ENCODE results near the gene PRKAG2.

Gene PRKAG2

DNA sequence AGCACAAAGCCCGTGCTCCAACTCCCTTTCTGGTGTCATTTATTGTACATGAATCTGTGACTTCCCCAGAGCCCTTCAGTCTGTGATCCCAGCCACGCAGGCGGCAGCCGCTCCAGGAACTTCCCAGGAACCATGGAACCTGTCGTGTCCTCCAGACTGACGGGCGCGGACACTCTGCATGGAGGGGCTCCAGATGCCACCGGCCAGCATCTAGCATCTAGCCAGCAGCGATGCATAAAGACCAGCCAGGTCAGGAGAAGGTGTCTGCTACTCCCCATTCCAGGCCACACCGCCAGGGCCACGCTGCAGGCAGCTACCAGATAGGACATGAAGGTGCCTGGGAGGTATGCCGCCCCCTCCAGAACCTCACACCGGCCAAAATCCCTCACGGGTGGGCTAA lies 77.4 kb downstream of the PRKAG2 start:
- no peak for DNase-seq

DNA sequence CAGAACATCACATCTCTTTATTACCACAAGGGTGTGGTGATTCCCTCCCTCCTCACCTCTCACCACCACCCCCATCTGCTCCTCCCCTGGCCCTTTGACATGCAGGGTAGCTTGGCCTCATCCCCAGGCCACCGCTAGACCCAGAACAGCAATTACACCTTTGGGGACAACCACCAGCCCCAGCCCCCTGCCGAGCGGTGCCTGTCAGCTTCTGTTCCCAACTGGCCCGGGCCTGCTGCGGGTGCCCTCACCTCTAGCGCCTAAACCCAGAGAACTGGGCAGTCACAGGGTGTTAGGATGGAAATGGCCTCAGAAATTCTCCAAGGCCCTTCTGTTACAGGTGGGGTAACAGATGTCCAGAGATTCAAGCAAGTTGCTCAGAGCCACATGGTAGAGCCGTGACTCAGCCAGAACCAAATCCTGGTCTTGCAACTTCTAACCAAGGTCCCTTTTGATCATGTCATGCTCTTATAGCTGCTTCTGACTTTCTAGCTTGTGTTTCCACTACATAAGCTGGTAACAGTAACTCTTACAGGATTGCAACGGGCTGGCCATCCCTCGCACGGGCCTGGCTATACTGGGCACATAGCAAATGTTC lies 78.0 kb downstream of the PRKAG2 start:
- DNase-seq, result no peak

DNA sequence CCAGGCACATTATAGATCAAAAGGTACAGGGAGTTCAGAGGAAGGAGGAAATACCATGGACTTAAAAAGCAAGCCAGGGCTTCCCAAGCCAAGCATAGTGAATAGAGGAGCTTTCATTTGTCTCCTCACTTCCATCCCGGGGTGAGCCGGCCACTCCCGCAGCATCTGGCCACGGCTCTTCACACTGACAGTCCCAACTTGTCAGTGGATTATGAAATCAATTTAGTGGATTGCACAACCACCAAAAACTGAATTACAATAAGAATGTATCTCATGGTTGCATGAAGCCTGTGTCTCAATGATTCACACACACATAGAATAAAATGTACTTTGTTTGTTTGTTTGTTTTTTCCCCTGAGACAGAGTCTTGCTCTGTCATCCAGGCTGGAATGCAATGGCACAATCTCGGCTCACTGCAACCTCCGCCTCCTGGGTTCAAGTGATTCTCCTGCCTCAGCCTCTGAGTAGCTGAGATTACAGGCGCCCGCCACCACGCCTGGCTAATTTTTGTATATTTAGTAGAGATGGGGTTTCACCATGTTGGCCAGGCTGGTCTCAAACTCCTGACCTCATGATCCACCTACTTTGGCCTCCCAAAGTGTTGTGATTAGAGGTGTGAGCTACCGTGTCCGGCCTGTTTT lies 79.1 kb downstream of the PRKAG2 start:
- peak; percentile 70 for DNase-seq

DNA sequence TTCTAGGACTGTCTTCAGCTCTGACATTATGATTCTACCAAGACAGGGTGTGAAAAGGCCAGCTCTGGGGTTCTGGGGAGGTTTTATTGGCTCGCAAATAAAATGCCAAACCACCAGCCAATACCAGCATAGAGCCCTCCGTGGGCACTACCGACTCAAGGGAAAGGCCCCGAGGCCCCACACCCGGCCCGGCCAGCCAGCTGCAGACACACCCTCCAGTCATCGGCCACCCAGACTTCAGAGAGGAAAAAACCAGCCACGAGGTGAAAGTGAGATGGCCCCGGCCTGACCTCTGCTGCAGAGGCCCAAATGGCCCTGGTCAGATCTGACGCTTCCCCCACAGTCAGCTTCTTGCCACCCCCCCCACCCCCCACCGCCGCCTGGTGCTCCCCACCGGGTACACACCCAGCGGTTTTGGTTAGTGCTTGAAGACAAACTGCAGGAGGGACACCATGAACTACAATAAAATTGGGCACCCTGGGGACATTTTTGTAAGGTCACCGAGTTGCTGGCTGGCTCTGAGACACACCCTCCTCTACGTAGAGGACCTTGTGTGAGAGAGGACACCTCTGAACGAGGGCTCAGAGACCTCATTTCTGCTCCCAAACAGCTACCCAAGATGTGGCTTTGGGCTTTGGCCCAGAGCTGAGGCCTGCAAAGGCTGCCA lies 79.9 kb downstream of the PRKAG2 start:
- DNase-seq, result no peak

DNA sequence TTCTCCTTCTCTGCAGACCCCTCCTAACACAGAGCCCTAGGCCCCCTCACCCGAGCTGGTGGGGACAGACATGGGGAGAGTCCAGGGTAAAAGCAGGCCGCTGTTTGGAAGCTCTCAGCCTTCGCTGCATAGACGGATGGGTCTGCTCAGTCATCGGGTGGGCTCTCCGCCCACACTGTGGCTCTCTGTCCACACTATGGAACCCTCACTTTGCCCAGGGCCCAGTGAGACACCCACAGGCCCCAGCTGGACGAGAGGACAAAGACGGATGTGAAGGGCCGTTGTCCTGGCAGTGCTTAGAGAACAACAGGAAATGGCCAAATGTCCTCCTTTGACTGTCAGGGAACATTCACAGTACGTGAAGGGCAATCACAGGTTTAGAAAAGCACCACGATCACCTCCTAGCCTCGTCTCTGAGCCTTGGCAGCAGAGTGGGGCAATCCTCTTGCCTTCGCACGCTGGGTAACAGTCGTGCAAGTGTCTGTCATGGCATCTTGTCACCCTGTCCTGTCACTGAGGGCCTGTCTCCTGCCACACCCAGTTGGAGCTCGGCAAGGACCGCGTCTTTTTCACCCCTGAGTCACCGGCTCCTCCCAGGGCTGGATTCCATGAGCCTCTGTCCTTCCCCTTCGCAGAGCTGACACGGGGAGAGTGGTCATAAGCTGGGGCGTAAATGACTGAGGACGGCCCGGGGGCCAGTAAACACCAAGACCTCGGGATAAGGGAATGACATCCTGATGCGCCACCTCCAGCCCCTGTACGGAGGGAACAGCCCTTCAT lies 80.6 kb downstream of the PRKAG2 start:
- no peak for DNase-seq

DNA sequence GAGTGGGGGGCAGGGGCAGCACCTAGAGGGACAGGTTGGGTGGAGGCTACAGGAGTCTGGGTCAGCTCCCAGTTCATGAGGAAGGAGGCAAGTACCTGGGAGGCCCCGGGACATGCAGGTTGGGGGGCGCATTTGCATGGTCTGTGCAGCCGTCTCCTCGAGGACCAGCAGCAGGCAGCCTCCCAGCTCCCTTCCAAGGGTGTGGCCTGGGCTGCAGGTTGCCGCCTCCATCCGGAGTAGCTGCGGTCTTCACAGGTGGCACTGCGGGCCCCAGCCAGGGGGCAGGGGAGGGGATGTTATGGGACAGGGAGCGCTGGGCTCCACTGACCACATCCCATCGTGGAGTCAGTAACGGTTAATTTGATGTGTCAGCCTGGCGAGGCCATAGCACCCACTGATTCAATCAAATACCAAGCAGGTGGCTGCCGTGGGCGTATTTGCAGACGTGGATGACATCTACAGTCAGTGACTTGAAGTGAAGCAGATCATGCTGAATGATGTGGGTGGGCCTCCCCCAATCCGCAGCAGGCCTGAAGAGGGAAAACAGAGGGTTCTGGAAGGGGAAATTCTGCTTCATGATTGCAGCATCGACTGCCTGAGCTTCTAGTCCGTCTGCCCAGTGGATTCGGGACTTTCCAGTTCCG lies 81.6 kb downstream of the PRKAG2 start:
- no peak for DNase-seq

DNA sequence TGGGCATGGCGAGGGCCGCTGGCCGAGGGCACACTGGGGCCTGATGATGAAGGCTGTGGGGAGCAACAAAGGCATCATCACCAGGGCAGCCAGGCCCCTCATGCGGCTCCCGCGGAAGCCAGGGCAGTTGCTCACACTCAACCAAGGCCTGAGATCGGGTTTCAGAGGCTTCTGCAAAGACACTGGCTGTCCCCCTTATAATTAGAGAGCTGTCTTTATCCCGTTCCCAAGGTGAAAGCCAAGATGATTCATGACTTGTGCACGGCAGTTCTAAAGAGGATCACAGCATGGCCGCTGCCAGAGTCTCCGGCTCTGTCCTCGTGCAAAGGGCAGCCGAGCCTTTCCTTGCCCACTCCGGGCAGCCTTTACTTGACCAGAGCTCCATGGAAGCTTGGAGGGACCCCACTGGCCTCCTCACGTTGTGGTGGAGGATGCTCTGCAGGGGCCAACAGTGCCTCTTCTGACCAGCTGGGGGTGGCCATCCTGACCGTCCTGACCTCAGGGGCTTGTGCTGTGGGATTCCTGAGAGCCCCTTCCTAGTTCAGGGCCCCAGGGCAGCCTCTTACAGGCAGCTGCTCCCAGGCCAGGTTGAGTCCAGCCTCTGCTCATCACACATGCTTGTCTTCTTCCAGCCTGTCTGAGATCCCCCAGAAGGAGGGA lies 82.3 kb downstream of the PRKAG2 start:
- peak; percentile 38 for DNase-seq

DNA sequence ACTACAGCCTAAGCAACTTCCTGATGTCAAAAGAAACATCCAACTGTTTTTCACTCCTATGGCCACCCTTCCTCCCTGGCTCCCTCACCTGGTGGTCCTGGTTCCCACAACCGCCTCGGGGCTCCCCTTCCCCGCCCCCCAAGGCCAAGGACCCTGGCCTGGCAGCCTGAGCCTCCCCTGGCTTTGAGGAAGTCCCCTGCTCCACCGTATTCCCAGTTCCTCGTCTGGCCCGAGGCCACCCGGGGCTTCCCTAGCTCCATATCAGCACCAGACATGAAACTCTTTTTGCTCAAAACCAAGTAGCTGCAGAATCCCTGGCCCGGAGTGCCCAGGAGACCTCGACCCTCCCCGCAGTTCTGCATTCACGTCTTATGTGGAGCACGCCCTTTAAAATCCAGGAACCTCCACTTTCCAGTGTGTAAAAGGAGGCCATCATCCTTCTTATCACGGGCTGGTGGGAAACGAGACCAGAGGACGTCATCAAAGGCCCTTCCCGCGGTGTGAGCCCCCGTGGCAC lies 82.9 kb downstream of the PRKAG2 start:
- DNase-seq, result no peak

DNA sequence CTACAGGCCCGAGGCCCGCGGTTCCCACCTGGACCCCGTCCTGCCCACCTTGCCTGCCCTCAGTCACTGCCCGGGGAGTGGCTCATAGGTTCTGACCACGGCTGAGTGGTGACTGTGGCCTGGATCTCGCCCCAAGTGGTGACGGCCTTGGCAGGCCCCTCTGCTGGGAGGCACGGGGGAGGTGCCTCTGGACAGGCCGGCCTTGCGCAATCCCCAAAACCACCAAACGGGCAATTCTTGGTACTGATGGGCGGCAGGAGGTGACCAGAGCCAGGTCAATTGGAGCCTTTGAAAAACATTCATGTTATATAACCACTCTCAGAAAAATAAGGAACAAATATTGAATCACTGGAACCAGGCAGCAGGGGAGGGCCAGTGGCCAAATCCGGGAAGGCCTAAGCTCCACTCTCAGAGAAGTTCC lies 83.4 kb downstream of the PRKAG2 start:
- DNase-seq, result no peak

DNA sequence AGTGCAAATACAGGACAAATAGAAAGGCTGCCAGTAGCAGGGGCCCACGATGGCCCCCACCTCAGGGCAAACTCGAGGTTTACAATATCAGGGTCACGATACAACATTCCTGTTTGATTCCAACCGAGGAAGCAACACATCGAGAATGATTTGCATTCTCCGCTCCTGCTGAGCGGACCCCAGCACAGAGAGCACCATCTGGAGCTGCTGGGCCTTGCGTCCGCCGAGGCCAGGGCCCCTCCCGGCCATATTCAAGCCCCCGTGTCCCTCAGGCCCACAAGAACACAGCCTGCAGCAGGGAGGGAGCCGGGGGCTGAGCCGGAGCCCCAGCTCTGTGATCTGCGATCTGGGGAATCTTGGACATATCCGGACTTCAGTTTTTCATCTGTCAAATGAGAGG lies 84.3 kb downstream of the PRKAG2 start:
- no peak for DNase-seq

DNA sequence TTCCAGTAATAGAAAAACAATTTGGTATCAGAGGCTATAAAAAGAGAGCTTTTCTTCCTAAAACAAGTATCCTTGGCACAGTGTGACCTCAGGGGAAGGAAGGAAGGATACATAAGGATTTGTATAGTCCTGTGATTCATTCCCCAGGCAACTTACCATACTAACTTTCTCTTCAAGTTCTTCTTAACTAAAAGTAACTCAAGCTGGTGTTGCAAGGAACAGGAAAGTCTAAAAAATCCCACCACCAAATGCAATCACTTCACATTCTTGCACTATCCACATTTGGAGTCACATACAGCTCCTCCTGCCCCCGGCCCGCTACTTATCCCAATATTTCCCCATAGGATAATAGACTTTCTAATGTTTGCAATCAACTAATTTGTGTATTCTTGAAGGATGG lies 84.8 kb downstream of the PRKAG2 start:
- DNase-seq, result no peak

DNA sequence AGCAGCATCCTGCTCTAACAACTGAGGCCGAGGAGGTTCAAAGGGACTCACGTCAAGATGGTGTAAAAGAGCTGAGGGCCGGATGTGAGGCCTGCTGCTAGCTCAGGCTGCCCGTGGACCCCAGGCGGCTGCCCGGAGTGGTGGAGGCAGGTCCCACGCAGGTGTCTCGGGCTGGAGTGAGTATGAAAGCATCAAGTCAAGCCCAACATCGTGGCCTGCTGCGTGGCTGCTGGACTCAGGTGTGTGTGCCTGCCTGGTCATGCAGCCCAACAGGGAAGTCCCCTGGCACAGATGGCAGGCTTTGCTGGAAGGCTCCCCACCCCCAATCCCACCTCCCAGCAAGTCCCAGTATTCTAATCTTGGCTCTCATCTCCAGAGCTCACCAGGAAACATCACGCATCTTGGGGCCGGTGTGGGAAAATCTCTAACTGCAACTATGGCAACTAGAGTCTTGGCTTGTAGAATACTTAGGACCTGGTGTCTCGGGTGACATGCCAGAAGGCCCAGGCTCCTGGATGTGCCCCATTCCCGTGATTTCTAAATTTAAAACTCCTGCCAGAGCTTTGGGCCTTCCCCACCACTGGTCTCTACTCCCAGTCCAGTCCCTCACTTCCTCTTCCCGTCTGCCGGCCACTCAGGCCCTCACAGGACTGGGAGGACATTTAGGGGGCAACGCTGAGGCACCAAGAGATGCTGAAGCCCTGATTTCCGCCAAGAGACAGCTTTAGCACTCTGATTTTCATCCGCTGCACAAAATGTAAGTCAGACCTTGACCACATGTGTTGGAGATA lies 85.9 kb downstream of the PRKAG2 start:
- DNase-seq, result no peak

DNA sequence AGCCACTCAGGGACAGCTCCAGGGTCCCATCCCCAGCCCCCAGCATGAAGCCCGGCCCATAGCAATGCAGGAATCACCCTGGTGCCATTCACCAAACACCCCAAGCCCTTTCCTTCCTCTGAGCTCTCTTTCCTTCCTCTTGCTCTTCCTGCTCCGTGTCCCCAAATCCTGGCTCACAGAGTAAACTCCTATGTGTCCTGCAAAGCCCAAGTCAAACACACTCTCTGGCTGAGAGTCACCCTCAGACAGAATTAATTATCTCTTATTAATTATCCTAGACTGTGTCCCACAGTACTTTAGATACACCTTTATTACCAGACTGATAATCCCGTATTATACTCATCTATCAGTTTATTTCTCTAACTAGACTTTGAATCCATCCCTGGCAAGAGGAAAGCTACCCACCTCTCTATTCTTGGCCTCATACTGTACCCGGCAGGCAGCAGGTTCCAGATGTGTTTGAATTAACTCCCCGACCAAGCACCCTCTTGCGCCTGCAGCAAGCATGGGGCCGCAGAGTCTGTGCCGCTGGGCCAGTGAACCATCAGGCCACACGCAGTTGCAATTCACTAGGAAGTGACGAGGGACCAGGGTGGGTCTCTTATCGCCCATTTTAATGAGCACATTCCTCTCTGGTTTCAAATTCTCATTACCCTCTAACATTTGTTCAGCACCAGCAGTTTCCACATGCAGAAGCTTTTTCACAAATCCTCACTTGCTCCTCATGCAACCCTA lies 86.7 kb downstream of the PRKAG2 start:
- no peak for DNase-seq

DNA sequence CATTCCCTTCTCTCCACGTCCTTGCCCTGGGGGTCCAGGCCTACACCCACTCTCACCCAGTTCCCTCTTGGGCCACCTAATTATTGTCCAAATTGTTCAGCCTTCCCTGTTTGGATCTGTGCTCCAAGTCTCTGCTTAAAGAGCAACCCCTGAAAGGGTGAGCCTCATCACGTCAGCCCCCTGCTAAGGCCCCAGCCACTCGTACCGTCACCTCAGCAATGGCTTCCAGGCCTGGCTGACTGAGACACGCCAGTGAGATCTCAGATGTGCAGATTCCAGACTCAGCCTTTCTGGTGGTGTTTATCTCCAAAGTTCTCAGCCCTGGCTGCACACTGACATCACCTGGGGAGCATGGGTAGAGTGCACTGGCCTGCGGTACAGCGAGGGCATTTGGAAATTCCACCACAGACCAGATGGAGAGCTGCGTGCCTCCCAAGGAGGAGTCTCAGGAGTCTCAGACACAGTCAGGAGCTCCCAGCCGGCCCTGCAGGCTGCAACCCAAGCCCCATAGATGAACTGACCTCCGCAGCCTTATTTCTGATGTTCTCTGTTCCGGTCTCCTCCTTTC lies 87.5 kb downstream of the PRKAG2 start:
- no peak for DNase-seq

DNA sequence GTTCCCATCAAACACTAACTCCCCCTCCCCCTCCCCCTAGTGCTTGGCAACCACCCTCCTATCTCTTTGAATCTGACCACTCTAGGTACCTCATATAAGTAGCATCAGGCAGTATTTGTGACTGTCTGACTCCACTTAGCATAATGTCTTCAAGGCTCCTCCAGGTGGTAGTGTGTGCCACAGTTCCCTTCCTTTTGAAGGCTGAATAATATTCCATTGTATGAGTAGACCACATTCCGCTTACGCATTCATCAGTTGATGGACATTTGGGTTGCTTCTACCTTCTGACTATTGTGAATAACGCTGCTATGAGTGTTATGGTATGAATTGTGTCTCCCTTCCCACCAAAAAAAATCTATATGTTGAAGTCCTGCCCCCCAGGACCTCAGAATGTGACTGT lies 89.6 kb downstream of the PRKAG2 start:
- no peak for DNase-seq

DNA sequence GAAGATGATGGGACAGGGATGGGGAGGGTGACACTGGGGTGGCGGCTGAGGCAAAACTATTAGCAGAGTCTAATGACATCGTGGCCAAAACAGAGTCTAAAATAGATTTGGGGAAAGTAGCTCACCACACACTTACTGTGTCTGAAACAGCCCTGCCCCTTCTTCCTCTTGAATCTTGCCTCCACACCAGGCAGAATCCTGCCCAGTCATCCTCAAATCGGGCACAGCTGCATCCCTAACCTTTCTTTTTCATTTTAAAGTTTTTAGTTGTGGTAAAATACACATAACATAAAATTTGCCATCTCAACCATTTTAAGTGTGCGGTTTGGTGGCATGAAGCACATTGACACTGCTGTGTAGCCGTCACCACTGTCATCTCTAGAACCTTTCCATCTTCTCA lies 90.0 kb downstream of the PRKAG2 start:
- no peak for DNase-seq

DNA sequence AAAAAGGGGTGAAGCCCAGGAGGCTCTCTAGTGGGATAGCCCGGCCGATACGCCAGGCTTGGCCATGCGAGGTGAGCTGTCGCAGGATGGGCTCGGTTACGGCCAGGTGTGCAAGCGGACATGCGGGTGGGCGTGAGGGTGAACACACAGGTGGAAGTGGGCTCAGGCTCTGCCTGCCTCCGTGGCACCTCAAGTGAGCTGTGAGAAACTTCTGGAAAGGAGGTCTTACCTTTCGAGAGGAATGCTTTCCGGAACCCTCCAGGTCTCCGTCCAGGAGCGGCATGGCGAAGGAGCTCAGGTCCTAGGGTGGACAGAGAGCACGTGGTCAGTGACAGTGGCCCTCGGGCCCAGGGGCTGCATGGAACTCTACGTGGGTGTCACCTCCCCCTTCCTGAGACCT lies 90.7 kb downstream of the PRKAG2 start:
- no peak for DNase-seq

DNA sequence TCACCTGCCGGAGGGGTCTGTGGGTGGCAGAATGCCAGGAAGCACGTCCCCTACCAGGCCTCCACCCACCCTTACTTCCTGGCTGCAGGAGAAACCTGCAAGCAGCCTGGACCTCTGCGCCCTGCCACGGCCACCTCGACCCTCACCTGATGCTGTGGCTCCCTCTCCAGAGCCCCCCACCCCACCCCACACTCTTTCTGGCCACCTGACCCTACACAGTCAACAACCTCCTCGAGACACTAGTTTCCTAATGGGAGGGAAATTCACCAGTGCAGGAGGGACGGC lies 91.3 kb downstream of the PRKAG2 start:
- DNase-seq, result no peak

DNA sequence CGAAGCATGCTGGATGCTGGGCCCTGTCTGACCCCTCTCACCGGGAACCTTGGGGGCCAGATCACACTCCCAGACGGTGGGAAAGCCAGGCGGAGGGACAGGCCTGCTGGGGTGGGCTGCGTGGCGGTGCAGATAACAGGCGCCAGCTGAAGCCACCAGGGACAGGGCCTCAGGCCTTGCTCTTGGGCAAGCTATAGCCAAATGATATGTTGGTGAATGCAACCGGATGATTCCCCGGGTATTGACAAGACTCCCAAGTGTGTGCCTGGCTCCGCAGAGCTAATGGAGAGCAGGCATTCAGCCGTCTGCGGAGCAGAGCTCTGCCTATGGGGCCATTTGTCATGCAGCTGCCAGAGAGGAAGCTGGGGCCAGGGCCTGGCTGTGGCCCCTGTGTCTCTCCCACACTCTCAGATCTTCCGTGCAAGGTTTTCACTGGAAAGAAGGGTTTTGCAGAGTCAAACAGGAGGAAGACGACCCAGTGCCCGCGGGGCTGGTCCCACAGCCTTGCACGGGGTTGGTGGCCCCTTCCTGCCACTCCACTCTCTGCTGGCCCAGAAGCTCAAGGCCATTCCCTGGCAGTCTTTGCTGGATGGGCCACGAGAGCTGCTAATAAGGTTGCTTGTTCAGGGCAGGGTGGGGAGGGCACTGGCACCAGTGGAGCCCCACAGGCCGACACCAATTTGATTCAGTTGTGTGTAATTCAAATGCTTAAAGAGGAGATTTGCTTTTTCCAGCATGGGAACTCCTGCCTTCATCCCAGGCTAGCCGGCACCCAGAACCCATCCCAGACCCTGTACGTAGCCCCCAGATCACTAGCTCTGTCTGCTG lies 91.8 kb downstream of the PRKAG2 start:
- no peak for DNase-seq

All from fibroblast of skin of abdomen (primary cell).